Left ventricle myocardium inferior (tissue), 1 donor: Measurements from ENCODE around the gene CYP3A4. TPM values are rescaled to one million over a fixed set of nuclear protein-coding genes. Genes with fewer than 3 reads are reported as not detected.

Experiments
- DNase-seq: peaks from one replicate; pipeline ENCODE4 v3.0.0-alpha.2; 2020
- H3K27ac ChIP-seq: fragments of 200-600 bp; replicated peaks from 2 replicates; pipeline ENCODE4 v1.8.0; 2021
- H3K27me3 ChIP-seq: fragments of 200-600 bp; 2 replicates; pipeline ENCODE4 v1.8.0; 2021; ENCODE audit warnings: low read depth
- H3K36me3 ChIP-seq: fragments of 200-600 bp; 2 replicates; pipeline ENCODE4 v1.8.0; 2021
- H3K4me1 ChIP-seq: fragments of 200-600 bp; 2 replicates; pipeline ENCODE4 v1.8.0; 2021
- H3K4me3 ChIP-seq: fragments of 200-600 bp; 2 replicates; pipeline ENCODE4 v1.8.0; 2021; ENCODE audit warnings: mild to moderate bottlenecking, moderate library complexity
- H3K9me3 ChIP-seq: fragments of 200-600 bp; replicated peaks from 2 replicates; pipeline ENCODE4 v1.8.0; 2021
- intact Hi-C: fragments of 100-400 bp; cut with micrococcal nuclease; formaldehyde crosslinking; loops from one replicate; pipeline ENCODE4 v1.11.0; 2022
- total RNA-seq: library from RNA; stranded (reverse); fragmentation: NEBNext Ultra II Directional; extraction: Animal tissue kit (Norgen Biotek cat#: 25700); gene quantifications from one replicate; pipeline ENCODE4 v1.2.1, GENCODE V29; 2021
- TF ChIP-seq, protein P1 (sequence below): fragments of 200-600 bp; IDR thresholded peaks from 2 replicates; pipeline ENCODE4 v1.8.0; 2021; ENCODE audit warnings: antibody characterized with exemption, mild to moderate bottlenecking, borderline replicate concordance
- donor health status: DM: no; HTN: yes; CAD: no; lungs with severe emphysema.

Gene CYP3A4
- total RNA-seq, 1 donor from 2014 or later = not detected

DNA sequence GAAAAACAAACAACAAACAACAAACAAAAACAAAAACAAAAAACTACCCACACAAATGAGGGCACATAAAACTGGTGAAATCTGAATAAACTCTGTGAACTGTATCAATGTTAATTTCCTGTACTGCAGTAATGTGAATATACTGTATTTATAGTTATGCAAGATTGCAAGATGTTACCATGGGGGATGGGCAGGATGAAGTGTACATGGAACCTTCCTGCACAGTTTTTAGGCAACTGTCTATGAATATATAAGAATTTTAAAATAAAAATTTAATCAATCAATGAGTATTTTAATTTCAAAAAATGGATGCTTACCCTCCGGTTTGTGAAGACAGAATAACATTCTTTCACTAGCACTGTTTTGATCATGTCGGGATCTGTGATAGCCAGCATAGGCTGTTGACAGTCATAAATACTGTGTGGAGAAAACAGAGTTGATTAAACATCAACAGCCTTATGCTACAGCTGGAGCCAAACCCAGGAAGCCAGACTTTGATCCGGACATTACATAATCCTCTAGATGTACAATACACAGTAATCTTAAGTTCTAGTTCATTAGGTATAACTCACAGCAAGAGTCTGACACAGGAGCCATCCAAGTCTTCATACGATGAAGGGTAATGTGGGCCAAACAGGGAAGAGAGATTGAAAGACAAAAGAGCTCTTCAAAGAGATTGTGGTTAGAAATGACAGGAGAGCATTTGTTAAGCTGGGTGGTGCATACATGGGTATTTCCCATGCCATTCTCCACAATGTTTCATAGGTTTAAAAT, 63.8 kb downstream of the CYP3A4 start:
- Histone ChIP-seq H3K27ac (no peak overlapping the region), H3K4me3 (no peak overlapping the region), H3K9me3 (peaks cover 9% of the 10 kb centered on the region), H3K27me3 (no peaks in the 10 kb centered on the region), H3K36me3 (no peaks in the 10 kb centered on the region), H3K4me1 (no peaks in the 10 kb centered on the region)
- no peak for DNase-seq
- TF ChIP-seq, protein P1, sequence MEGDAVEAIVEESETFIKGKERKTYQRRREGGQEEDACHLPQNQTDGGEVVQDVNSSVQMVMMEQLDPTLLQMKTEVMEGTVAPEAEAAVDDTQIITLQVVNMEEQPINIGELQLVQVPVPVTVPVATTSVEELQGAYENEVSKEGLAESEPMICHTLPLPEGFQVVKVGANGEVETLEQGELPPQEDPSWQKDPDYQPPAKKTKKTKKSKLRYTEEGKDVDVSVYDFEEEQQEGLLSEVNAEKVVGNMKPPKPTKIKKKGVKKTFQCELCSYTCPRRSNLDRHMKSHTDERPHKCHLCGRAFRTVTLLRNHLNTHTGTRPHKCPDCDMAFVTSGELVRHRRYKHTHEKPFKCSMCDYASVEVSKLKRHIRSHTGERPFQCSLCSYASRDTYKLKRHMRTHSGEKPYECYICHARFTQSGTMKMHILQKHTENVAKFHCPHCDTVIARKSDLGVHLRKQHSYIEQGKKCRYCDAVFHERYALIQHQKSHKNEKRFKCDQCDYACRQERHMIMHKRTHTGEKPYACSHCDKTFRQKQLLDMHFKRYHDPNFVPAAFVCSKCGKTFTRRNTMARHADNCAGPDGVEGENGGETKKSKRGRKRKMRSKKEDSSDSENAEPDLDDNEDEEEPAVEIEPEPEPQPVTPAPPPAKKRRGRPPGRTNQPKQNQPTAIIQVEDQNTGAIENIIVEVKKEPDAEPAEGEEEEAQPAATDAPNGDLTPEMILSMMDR = no peak
- intact Hi-C loops = no loop called here

GRCh38 chr7:99713995-99714570, 69.9 kb downstream of the CYP3A4 start:
- Histone ChIP-seq H3K9me3 (peaks cover 14% of the 10 kb centered on the region), H3K4me1 (no peaks in the 10 kb centered on the region), H3K36me3 (peaks cover 20% of the 10 kb centered on the region), H3K4me3 (no peak overlapping the region), H3K27me3 (no peaks in the 10 kb centered on the region), H3K27ac (no peak overlapping the region)
- TF ChIP-seq, protein P1 = no peak
- intact Hi-C loops = no loop called here
- DNase-seq = no peak

GRCh38 chr7:99709838-99710578, 74.0 kb downstream of the CYP3A4 start:
- no peak overlapping the region for H3K27ac ChIP-seq
- no peaks in the 10 kb centered on the region for H3K27me3 ChIP-seq
- no peak for DNase-seq
- TF ChIP-seq, protein P1 = no peak
- intact Hi-C loops = no loop called here
- peaks cover 35% of the 10 kb centered on the region for H3K9me3 ChIP-seq
- no peak overlapping the region for H3K4me3 ChIP-seq
- no peaks in the 10 kb centered on the region for H3K4me1 ChIP-seq
- H3K36me3 ChIP-seq = peaks cover 40% of the 10 kb centered on the region

GRCh38 chr7:99709260-99709659, 74.7 kb downstream of the CYP3A4 start:
- no peaks in the 10 kb centered on the region for H3K27me3 ChIP-seq
- TF ChIP-seq, protein P1 = no peak
- no peak overlapping the region for H3K27ac ChIP-seq
- peaks cover 31% of the 10 kb centered on the region for H3K9me3 ChIP-seq
- H3K4me1 ChIP-seq = no peaks in the 10 kb centered on the region
- intact Hi-C loops = no loop called here
- peaks cover 33% of the 10 kb centered on the region for H3K36me3 ChIP-seq
- no peak overlapping the region for H3K4me3 ChIP-seq
- no peak for DNase-seq

GRCh38 chr7:99707096-99707495, 76.9 kb downstream of the CYP3A4 start:
- H3K4me3 ChIP-seq = no peak overlapping the region
- H3K36me3 ChIP-seq = peaks cover 22% of the 10 kb centered on the region
- TF ChIP-seq, protein P1 = no peak
- no peaks in the 10 kb centered on the region for H3K27me3 ChIP-seq
- H3K4me1 ChIP-seq = no peaks in the 10 kb centered on the region
- no peak for DNase-seq
- no peak overlapping the region for H3K27ac ChIP-seq
- intact Hi-C loops = no loop called here
- peaks cover 36% of the 10 kb centered on the region for H3K9me3 ChIP-seq

Other genes starting within 250 kb of the CYP3A4 start
- 6.4 TPM for gene FAM200A, start 232.1 kb downstream of the CYP3A4 start, total RNA-seq
- 26.1 TPM for gene ZNF655, start 225.5 kb downstream of the CYP3A4 start, total RNA-seq
- gene TMEM225B, start 185.9 kb downstream of the CYP3A4 start, total RNA-seq = not detected
- 9.0 TPM for gene ZSCAN25, start 167.2 kb downstream of the CYP3A4 start, total RNA-seq
- gene CYP3A5, start 104.2 kb downstream of the CYP3A4 start, total RNA-seq = not detected
- not detected for gene CYP3A7, start 49.0 kb downstream of the CYP3A4 start, total RNA-seq
- not detected for gene CYP3A43, start 43.8 kb upstream of the CYP3A4 start, total RNA-seq
- not detected for gene OR2AE1, start 92.8 kb upstream of the CYP3A4 start, total RNA-seq
- 7.1 TPM for gene TRIM4, start 135.3 kb upstream of the CYP3A4 start, total RNA-seq
- 0.27 TPM for gene GJC3, start 145.4 kb upstream of the CYP3A4 start, total RNA-seq
- 85.5 TPM for gene AZGP1, start 191.8 kb upstream of the CYP3A4 start, total RNA-seq
- gene ZKSCAN1, start 231.4 kb upstream of the CYP3A4 start, total RNA-seq = 37.1 TPM